GM20000 (cell line): ENCODE measurements around the gene FGFBP1.

Source experiments
- DNase-seq: peaks from one replicate; pipeline ENCODE4 v3.0.0; 2012; ENCODE audit warnings: low spot score
- TF ChIP-seq, protein P1 (sequence below): IDR thresholded peaks from 2 replicates; pipeline ENCODE4 v1.5.1; 2012; ENCODE audit warnings: mild to moderate bottlenecking, control low read depth; ENCODE audit errors: extremely low read depth, missing control alignments

Gene FGFBP1

DNA sequence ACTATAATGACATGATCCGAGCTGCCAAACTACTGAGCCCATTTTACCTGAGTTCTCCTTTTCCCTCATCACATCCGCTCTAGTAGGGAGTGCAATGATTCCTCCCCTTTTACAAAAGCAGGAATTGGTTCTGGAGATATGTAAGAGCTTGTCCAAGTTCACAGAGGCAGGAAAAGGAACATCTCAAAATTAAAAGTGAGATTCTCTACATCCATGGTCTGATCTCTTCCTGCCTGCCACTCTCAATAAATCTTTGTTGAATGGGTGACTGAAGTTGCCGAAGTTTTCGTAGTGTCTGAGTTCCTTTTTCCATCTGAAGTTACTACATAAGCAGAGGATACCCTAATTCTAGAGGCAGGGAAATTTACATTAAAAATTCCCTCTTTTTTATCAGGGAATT lies at the start of gene FGFBP1:
TSS of gene FGFBP1 (minus strand) at position 101 of the 400 bp plus-strand sequence. CDS start 2,108 bp downstream, outside the sequence.
- TF ChIP-seq, protein P1, sequence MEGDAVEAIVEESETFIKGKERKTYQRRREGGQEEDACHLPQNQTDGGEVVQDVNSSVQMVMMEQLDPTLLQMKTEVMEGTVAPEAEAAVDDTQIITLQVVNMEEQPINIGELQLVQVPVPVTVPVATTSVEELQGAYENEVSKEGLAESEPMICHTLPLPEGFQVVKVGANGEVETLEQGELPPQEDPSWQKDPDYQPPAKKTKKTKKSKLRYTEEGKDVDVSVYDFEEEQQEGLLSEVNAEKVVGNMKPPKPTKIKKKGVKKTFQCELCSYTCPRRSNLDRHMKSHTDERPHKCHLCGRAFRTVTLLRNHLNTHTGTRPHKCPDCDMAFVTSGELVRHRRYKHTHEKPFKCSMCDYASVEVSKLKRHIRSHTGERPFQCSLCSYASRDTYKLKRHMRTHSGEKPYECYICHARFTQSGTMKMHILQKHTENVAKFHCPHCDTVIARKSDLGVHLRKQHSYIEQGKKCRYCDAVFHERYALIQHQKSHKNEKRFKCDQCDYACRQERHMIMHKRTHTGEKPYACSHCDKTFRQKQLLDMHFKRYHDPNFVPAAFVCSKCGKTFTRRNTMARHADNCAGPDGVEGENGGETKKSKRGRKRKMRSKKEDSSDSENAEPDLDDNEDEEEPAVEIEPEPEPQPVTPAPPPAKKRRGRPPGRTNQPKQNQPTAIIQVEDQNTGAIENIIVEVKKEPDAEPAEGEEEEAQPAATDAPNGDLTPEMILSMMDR = no peak
- DNase-seq = no peak

GRCh38 chr4:15988222-15988621 lies 49.7 kb upstream of the FGFBP1 start:
- DNase-seq = no peak
- TF ChIP-seq, protein P1 = no peak

- TF ChIP-seq, protein P1 = no peak
- no peak for DNase-seq
Measured at GRCh38 chr4:15986907-15987306, 48.4 kb upstream of the FGFBP1 start.

DNA sequence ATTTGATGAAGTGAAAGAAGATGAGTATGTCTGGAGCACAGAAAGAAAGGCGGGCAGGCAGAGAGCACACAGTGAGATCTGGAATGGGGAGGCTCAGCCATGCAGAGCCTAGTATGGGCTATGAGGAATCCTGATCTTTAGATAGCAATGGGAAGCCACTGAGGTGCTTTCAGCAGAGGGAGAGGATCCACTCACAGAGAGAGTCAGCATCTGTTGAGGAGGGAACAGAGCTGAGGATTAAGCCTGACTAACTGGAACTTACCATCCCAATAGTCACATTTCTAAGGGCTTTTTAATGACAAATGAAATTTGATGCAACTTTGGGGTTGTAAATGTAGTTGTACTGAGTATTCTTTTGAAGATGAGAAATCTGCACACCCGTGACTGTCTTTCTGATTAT lies 45.1 kb upstream of the FGFBP1 start:
- TF ChIP-seq, protein P1 = no peak
- no peak for DNase-seq

GRCh38 chr4:15982842-15983524 lies 44.4 kb upstream of the FGFBP1 start:
- DNase-seq = no peak
- TF ChIP-seq, protein P1 = no peak

- no peak for DNase-seq
- TF ChIP-seq, protein P1 = no peak
Measured at GRCh38 chr4:15976456-15977447, 38.2 kb upstream of the FGFBP1 start.

- TF ChIP-seq, protein P1 = no peak
- DNase-seq = no peak
Measured at GRCh38 chr4:15971068-15971801, 32.7 kb upstream of the FGFBP1 start.
